Left lung (tissue), 10 donors: ENCODE measurements around the gene UNC119. TPM values are rescaled to one million over a fixed set of nuclear protein-coding genes. Genes with fewer than 3 reads are reported as not detected.

Source experiments
- ATAC-seq: fragments of 200-7000 bp; cut with Tn5 transposase; one replicate; pipeline ENCODE4 v1.9.1; 2020; ENCODE audit warnings: moderate library complexity
- DNase-seq, 4 donors: peaks; one replicate each; pipeline ENCODE4 v3.0.0-alpha.2; 2013 to 2020
- H3K27ac ChIP-seq, 2 donors: fragments of 200-600 bp; sonication (generic) in 1 of 2; one replicate each; pipeline versions ENCODE4 v1.5.0 to v1.8.0; 2020 to 2021
- H3K27me3 ChIP-seq, 2 donors: fragments of 200-600 bp; sonication (generic) in 1 of 2; one replicate each; pipeline versions ENCODE4 v1.5.0 to v1.8.0; 2020 to 2021
- H3K36me3 ChIP-seq, 2 donors: fragments of 200-600 bp; sonication (generic) in 1 of 2; one replicate each; pipeline versions ENCODE4 v1.5.0 to v1.8.0; 2020 to 2021
- H3K4me1 ChIP-seq, 2 donors: fragments of 200-600 bp; one replicate each; pipeline ENCODE4 v1.8.0; 2021
- H3K4me3 ChIP-seq, 2 donors: fragments of 200-600 bp; sonication (generic) in 1 of 2; one replicate each; pipeline versions ENCODE4 v1.5.0 to v1.8.0; 2020 to 2021; ENCODE audit warnings: mild to moderate bottlenecking in 1 of 2
- H3K9me3 ChIP-seq, 2 donors: fragments of 200-600 bp; sonication (generic) in 1 of 2; one replicate each; pipeline versions ENCODE4 v1.5.0 to v1.8.0; 2020 to 2021
- CTCF ChIP-seq, 2 donors: fragments of 200-600 bp; sonication (generic) in 1 of 2; IDR thresholded peaks; one replicate each; pipeline versions ENCODE4 v1.5.0 to v1.8.0; 2021; ENCODE audit warnings: antibody characterized with exemption in 2 of 2
- intact Hi-C, 2 donors: fragments of 100-400 bp; cut with DNase I; formaldehyde crosslinking; loops; one replicate each; pipeline versions ENCODE4 v1.11.2 to v1.14.2; 2022
- polyA plus RNA-seq, 6 donors: library from polyadenylated mRNA; unstranded; fragments of 120-200 nt; gene quantifications; one replicate each; pipeline ENCODE4 v1.2.1, GENCODE V29; 2013; ENCODE audit not compliant: insufficient read length in 6 of 6
- total RNA-seq, 2 donors: library from RNA; stranded (reverse); fragmentation: NEBNext Ultra II Directional; extraction: Animal tissue kit (Norgen Biotek cat#: 25700); gene quantifications; one replicate each; pipeline ENCODE4 v1.2.1, GENCODE V29; 2021
- donor health status: DM: no; HTN: yes; CAD: no.
- donor health status: DM: no; HTN: no; CAD: no.

UNC119 gene
- total and polyA plus RNA-seq, 8 donors = 25.7 to 36.7 (median 34.4) TPM

GRCh38 chr17:28533091-28533807 lies 19.2 kb downstream of the UNC119 start:
- Histone ChIP-seq H3K27me3 (no peaks in the 10 kb centered on the region), H3K9me3 (no peaks in the 10 kb centered on the region), H3K36me3 (no peaks in the 10 kb centered on the region), H3K4me1 (no peaks in the 10 kb centered on the region), H3K4me3 (no peak overlapping the region), H3K27ac (no peak overlapping the region)
- ATAC-seq = no peak
- no peak for TF ChIP-seq CTCF (IDR thresholded peaks at IDR 0.05)
- DNase-seq = no peak
- intact Hi-C loops = no loop called here

- H3K4me1 ChIP-seq = no peaks in the 10 kb centered on the region
- no peaks in the 10 kb centered on the region for H3K36me3 ChIP-seq
- H3K4me3 ChIP-seq = no peak overlapping the region
- no peaks in the 10 kb centered on the region for H3K9me3 ChIP-seq
- no peak for ATAC-seq
- no peak for TF ChIP-seq CTCF (IDR thresholded peaks at IDR 0.05)
- H3K27ac ChIP-seq = no peak overlapping the region
- intact Hi-C loops = no loop called here
- DNase-seq = peak in 1 of 4 donors; percentile 5
- H3K27me3 ChIP-seq = no peaks in the 10 kb centered on the region
Measured at GRCh38 chr17:28532050-28532960, 20.1 kb downstream of the UNC119 start.

- H3K27ac ChIP-seq = no peak overlapping the region
- no peaks in the 10 kb centered on the region for H3K27me3 ChIP-seq
- ATAC-seq (no peak), DNase-seq (peak in 1 of 4 donors; percentile 29)
- intact Hi-C loops = no loop called here
- H3K4me3 ChIP-seq = no peak overlapping the region
- no peak for TF ChIP-seq CTCF (IDR thresholded peaks at IDR 0.05)
- no peaks in the 10 kb centered on the region for H3K36me3 ChIP-seq
- no peaks in the 10 kb centered on the region for H3K9me3 ChIP-seq
- no peaks in the 10 kb centered on the region for H3K4me1 ChIP-seq
Measured at GRCh38 chr17:28530926-28531325, 21.5 kb downstream of the UNC119 start.

GRCh38 chr17:28530250-28530649 lies 22.2 kb downstream of the UNC119 start:
- TF ChIP-seq CTCF (IDR thresholded peaks at IDR 0.05) = no peak
- Histone ChIP-seq H3K4me3 (no peak overlapping the region), H3K27me3 (no peaks in the 10 kb centered on the region), H3K27ac (no peak overlapping the region), H3K4me1 (no peaks in the 10 kb centered on the region), H3K36me3 (no peaks in the 10 kb centered on the region), H3K9me3 (no peaks in the 10 kb centered on the region)
- intact Hi-C loops = no loop called here
- ATAC-seq (no peak), DNase-seq (no peak)

GRCh38 chr17:28529013-28529400 lies 23.4 kb downstream of the UNC119 start:
- Histone ChIP-seq H3K27me3 (no peaks in the 10 kb centered on the region), H3K27ac (no peak overlapping the region), H3K4me1 (no peaks in the 10 kb centered on the region), H3K4me3 (no peak overlapping the region), H3K9me3 (no peaks in the 10 kb centered on the region), H3K36me3 (no peaks in the 10 kb centered on the region)
- no peak for DNase-seq
- intact Hi-C loops = no loop called here
- ATAC-seq = no peak
- no peak for TF ChIP-seq CTCF (IDR thresholded peaks at IDR 0.05)
